Ovary (tissue), 3 donors: ENCODE measurements around the gene PAX8.

Source experiments
- CTCF ChIP-seq, 3 donors: fragments of 450-650 bp in 2 of 3; fragments of 200-600 bp in 1 of 3; IDR thresholded peaks; one replicate each; pipeline versions ENCODE4 v1.5.1 to v1.8.0; 2016 to 2022; ENCODE audit warnings: antibody characterized with exemption in 3 of 3, mild to moderate bottlenecking in 1 of 3
- EP300 ChIP-seq: sonication (generic); formaldehyde crosslinking; IDR thresholded peaks from one replicate; pipeline ENCODE4 v1.6.1; 2017; ENCODE audit warnings: antibody characterized with exemption
- POLR2A ChIP-seq: fragments of 450-650 bp; IDR thresholded peaks from one replicate; pipeline ENCODE4 v1.6.1; 2017; ENCODE audit warnings: antibody characterized with exemption, mild to moderate bottlenecking, moderate library complexity
- donor health status: DM: no; HTN: no; CAD: no.

- TF ChIP-seq POLR2A, result no peak
- TF ChIP-seq CTCF (IDR thresholded peaks at IDR 0.05), result no peak
- no peak for TF ChIP-seq EP300
Observed at GRCh38 chr2:113246606-113247005, 32.1 kb downstream of the PAX8 start.
